ENCODE measurements around the gene TMEM94. TPM values are rescaled to one million over a fixed set of nuclear protein-coding genes. Genes with fewer than 3 reads are reported as not detected.

The TMEM94 gene
- total RNA-seq, 1 experiment from 2014 or later = 61.4 TPM

DNA sequence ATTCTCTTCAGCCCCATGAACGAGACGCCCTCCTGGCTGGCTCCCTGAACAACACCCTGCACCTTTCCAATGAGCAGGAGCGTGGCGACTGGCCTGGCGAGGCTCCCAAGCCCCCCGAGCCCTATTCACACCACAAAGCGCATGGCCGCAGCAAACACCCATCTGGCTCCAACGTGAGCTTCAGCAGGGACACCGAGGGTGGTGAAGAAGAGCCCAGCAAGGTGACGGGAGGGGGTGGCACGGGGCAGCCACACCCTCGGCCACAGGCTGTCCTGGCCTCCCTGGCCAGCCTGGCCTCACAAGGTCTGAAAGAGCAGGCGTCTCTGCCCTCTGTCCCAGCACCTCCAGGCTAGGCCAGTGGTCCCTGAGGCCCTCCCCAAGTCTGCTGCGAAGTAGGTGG, 35.2 kb downstream of the TMEM94 start:
- no peak overlapping the region for H3K56ac ChIP-seq (ENCODE audit: insufficient read length, low read depth, low read length)
- H3K36me3 Mint-ChIP-seq (ENCODE audit: insufficient read depth in 1 of 3, low read depth in 3 of 3) = peaks cover 0 to 31% (median 22%) of the 10 kb centered on the region in 3 experiments; a peak in 5 of 7 replicates
- H2BK15ac ChIP-seq (ENCODE audit: low read depth, low read length) = no peak overlapping the region
- H3K27me3 ChIP-seq (ENCODE audit: insufficient read depth, low read length) = no peaks in the 10 kb centered on the region
- H3K4me2 ChIP-seq (ENCODE audit: insufficient read depth, insufficient read length, low read length) = no peak overlapping the region
- H3K14ac ChIP-seq (ENCODE audit: insufficient read depth, low read length) = no peak overlapping the region
- H2AFZ ChIP-seq (ENCODE audit: low read length) = no peak overlapping the region
- no peak overlapping the region for H2BK20ac ChIP-seq (ENCODE audit: low read depth, low read length, poor library complexity, severe bottlenecking)
- H3K9ac ChIP-seq (ENCODE audit: extremely low read depth, insufficient read length, low read length) = no peak overlapping the region
- no peak overlapping the region for H2AK5ac ChIP-seq (ENCODE audit: insufficient read length, low read length)
- H2BK12ac ChIP-seq (ENCODE audit: insufficient read length, low read depth, low read length) = no peak overlapping the region
- DNase-seq = no peak
- no peak overlapping the region for H3K4me3 Mint-ChIP-seq
- no peak for TF ChIP-seq CTCF (conservative IDR thresholded peaks at IDR 0.05)
- no peaks in the 10 kb centered on the region for H3K9me3 Mint-ChIP-seq
- H2BK120ac ChIP-seq (ENCODE audit: low read depth, low read length, poor library complexity, severe bottlenecking) = no peak overlapping the region
- no peak overlapping the region for H4K8ac ChIP-seq (replicated peaks; ENCODE audit: insufficient read length, low read depth, low read length)
- no peaks in the 10 kb centered on the region for H3K4me1 ChIP-seq (ENCODE audit: insufficient read depth, low read length)
- no peak overlapping the region for H3T11ph ChIP-seq (ENCODE audit: low read length)
- H3K79me1 ChIP-seq (ENCODE audit: insufficient read depth, low read depth, low read length, poor library complexity, severe bottlenecking) = no peaks in the 10 kb centered on the region
- H3K27ac Mint-ChIP-seq = peak overlapping the region in 1 of 3 experiments; percentile 77; a peak in 1 of 7 replicates
- H4K5ac ChIP-seq (ENCODE audit: insufficient read length, low read depth, low read length) = no peak overlapping the region
- no peak overlapping the region for H4K91ac ChIP-seq (ENCODE audit: insufficient read length, low read depth, low read length)
- no CpG with 5 or more reads among the region's 15 CpGs for whole genome bisulfite sequencing (ENCODE audit: extremely low coverage, insufficient read length, low lambda C conversion rate)
- no peaks in the 10 kb centered on the region for H3K27me3 Mint-ChIP-seq (ENCODE audit: low read depth)
- no peaks in the 10 kb centered on the region for H3K9me3 ChIP-seq (ENCODE audit: control insufficient read depth, low read depth, low read length)
- H3K23me2 ChIP-seq (ENCODE audit: insufficient read length, low read depth, low read length, poor library complexity, severe bottlenecking) = no peaks in the 10 kb centered on the region
- no peaks in the 10 kb centered on the region for H3K79me2 ChIP-seq (ENCODE audit: insufficient read depth, low read length)
- no peaks in the 10 kb centered on the region for H4K20me1 ChIP-seq (ENCODE audit: control insufficient read depth, insufficient read depth, insufficient read length)
- H3K4ac ChIP-seq (ENCODE audit: low read depth, low read length) = no peak overlapping the region
- H3K4me1 Mint-ChIP-seq = peaks cover 4 to 7% of the 10 kb centered on the region in 2 experiments
- H3K23ac ChIP-seq (ENCODE audit: insufficient read length, low read depth, low read length) = no peak overlapping the region
- H3K27ac ChIP-seq (ENCODE audit: insufficient read length, low read depth, low read length) = no peak overlapping the region
- no peak overlapping the region for H2BK5ac ChIP-seq (ENCODE audit: insufficient read length, low read length)
- no peak overlapping the region for H3K18ac ChIP-seq (ENCODE audit: insufficient read length, low read depth, low read length)
